HepG2 (cell line): ENCODE measurements around the gene ATF6. TPM values are rescaled to one million over a fixed set of nuclear protein-coding genes. Genes with fewer than 3 reads are reported as not detected.
A peak's percentile ranks its signal among the peaks of the same experiment; 100 is the strongest.

Source experiments
- ATAC-seq: fragments of 200-7000 bp; cut with Tn5 transposase; 3 replicates; pipeline ENCODE4 v1.9.1; 2020; ENCODE audit warnings: mild to moderate bottlenecking, moderate library complexity
- BruUV-seq: library from RNA; stranded (reverse); fragments of 400-500 nt; replicated peaks from 2 replicates; lab custom pipeline; 2021; lab: Mats Ljungman, UMichigan
- CTCF ChIA-PET: fragments of 300-600 bp; formaldehyde crosslinking; extraction: SDS; loops from one replicate; lab custom pipeline; 2021; ENCODE audit warnings: low total read pairs, inconsistent platforms, low intra/inter-chr PET ratio; lab: Yijun Ruan, JAX
- POLR2A ChIA-PET: fragments of 350-600 bp; sonication (Branson Sonifier 250); formaldehyde crosslinking; loops from one replicate; lab custom pipeline; 2020; ENCODE audit warnings: antibody characterized with exemption, inconsistent platforms; lab: Yijun Ruan, JAX
- DNase-seq: peaks from one replicate; pipeline ENCODE4 v3.0.0-alpha.2; 2015; ENCODE audit warnings: low spot score
- FAIRE-seq: peaks from 3 replicates; lab custom pipeline; 2011; peaks lifted over from hg19 to GRCh38; lab: Jason Lieb, UNC
- H2AFZ ChIP-seq: one replicate; pipeline ENCODE4 v1.6.1; 2011; ENCODE audit warnings: low read length, inconsistent platforms
- H3K27ac ChIP-seq: fragments of 300-600 bp; 3 replicates; pipeline ENCODE4 v1.8.0; 2011; ENCODE audit warnings: mixed run types, mild to moderate bottlenecking, mixed read lengths, low read length, inconsistent platforms; ENCODE audit not compliant: insufficient read depth; ENCODE audit errors: extremely low read length
- H3K27me3 ChIP-seq, 2 experiments: fragments of 200-600 bp in 1 of 2; 2 replicates in 1 of 2; 3 replicates in 1 of 2; pipeline versions ENCODE4 v1.6.0 to v1.8.0; 2011; ENCODE audit warnings: low read length in 2 of 2, mild to moderate bottlenecking in 2 of 2, moderate library complexity in 2 of 2, inconsistent platforms in 1 of 2; ENCODE audit not compliant: insufficient read depth in 2 of 2, control insufficient read depth in 1 of 2
- H3K36me3 ChIP-seq, 2 experiments: fragments of 200-600 bp in 1 of 2; replicated peaks in 1 of 2; 2 replicates in 1 of 2; 3 replicates in 1 of 2; pipeline versions ENCODE4 v1.5.1 to v1.8.0; 2011; ENCODE audit warnings: low read length in 2 of 2, inconsistent platforms in 1 of 2; ENCODE audit not compliant: insufficient read depth in 2 of 2, control insufficient read depth in 1 of 2
- H3K4me1 ChIP-seq: 2 replicates; pipeline ENCODE4 v1.5.1; 2012; ENCODE audit warnings: low read length, inconsistent platforms; ENCODE audit not compliant: insufficient read depth
- H3K4me2 ChIP-seq: 2 replicates; pipeline ENCODE4 v1.6.0; 2011; ENCODE audit warnings: low read depth, low read length, inconsistent platforms
- H3K4me3 ChIP-seq, 3 experiments: fragments of 200-600 bp in 1 of 3; sonication (generic), shearing (Covaris generic) in 1 of 3; replicated peaks in 1 of 3; 2 replicates each; pipeline ENCODE4 v1.5.1; 2011 to 2016; ENCODE audit warnings: low read length in 3 of 3, inconsistent platforms in 2 of 3, low read depth in 2 of 3, mild to moderate bottlenecking in 2 of 3, control low read depth in 1 of 3, mixed read lengths in 1 of 3; ENCODE audit not compliant: insufficient read depth in 1 of 3
- H3K79me2 ChIP-seq: one replicate; pipeline ENCODE4 v1.6.1; 2011; ENCODE audit warnings: low read length, inconsistent platforms; ENCODE audit not compliant: insufficient read depth
- H3K9ac ChIP-seq: 2 replicates; pipeline ENCODE4 v1.6.0; 2011; ENCODE audit warnings: mild to moderate bottlenecking, low read depth, low read length, inconsistent platforms; ENCODE audit not compliant: insufficient read depth
- H3K9me3 ChIP-seq: 2 replicates; pipeline ENCODE4 v1.5.1; 2012; ENCODE audit warnings: mild to moderate bottlenecking, low read length
- H4K20me1 ChIP-seq: 2 replicates; pipeline ENCODE4 v1.6.0; 2011; ENCODE audit warnings: inconsistent platforms, mild to moderate bottlenecking, low read length, moderate library complexity; ENCODE audit not compliant: insufficient read depth
- ADNP ChIP-seq: sonication (generic); formaldehyde crosslinking; IDR thresholded peaks from 2 replicates; pipeline ENCODE4 v1.4.0; 2020; ENCODE audit warnings: missing genetic modification reagents
- CC2D1A ChIP-seq: sonication (generic); formaldehyde crosslinking; IDR thresholded peaks from 2 replicates; pipeline ENCODE4 v1.8.1; 2023; ENCODE audit warnings: mild to moderate bottlenecking, missing genetic modification reagents
- IRX3 ChIP-seq: sonication (generic); formaldehyde crosslinking; IDR thresholded peaks from 2 replicates; pipeline ENCODE4 v1.8.1; 2023; ENCODE audit warnings: mild to moderate bottlenecking, low read depth, missing genetic modification reagents, borderline replicate concordance
- PCBP2 ChIP-seq: fragments of 200-400 bp; formaldehyde crosslinking; optimal IDR thresholded peaks from 2 replicates; pipeline ENCODE3; 2018; ENCODE audit warnings: low read length, low read depth; ENCODE audit not compliant: poor library complexity, severe bottlenecking
- ZMAT3 ChIP-seq: sonication (generic); formaldehyde crosslinking; conservative IDR thresholded peaks from 2 replicates; pipeline ENCODE4 v1.7.0; 2021; ENCODE audit warnings: missing genetic modification reagents
- WGBS: methylation state at CpG from one replicate; pipeline ENCODE4 v1.1.6; 2017; ENCODE audit warnings: low lambda C conversion rate; 5-methylcytosine and 5-hydroxymethylcytosine counted together
- in situ Hi-C: cut with HindIII; loops from 2 replicates; pipeline ENCODE4 v1.10.0; 2017; ENCODE audit warnings: low pct_unique_long_range_greater_than_20kb; ENCODE audit not compliant: extremely low pct_ligation_motif_present
- intact Hi-C: fragments of 100-400 bp; cut with micrococcal nuclease; formaldehyde crosslinking; loops from one replicate; pipeline ENCODE4 v1.10.0; 2022; ENCODE audit not compliant: unreplicated experiment
- polyA plus RNA-seq, 8 experiments: library from polyadenylated mRNA; depleted of rRNA in 3 of 8; stranded (reverse) in 7 of 8; unstranded in 1 of 8; fragments of >200 nt; fragmentation: Illumina TruSeq in 4 of 8; extraction: Trizol in 4 of 8; gene quantifications; 2 replicates each; pipeline versions ENCODE4 v1.2.1 to v1.2.3, GENCODE V29; 2011 to 2016; ENCODE audit warnings: low read depth in 4 of 8, missing spikeins in 1 of 8, mixed read lengths in 1 of 8; ENCODE audit not compliant: insufficient read depth in 1 of 8
- total RNA-seq, 5 experiments: library from RNA; depleted of rRNA; stranded (reverse); fragments of >200 nt; fragmentation: Illumina TruSeq; extraction: Trizol; gene quantifications; 2 replicates each; pipeline ENCODE4 v1.2.3, GENCODE V29; 2016; ENCODE audit warnings: low read depth in 1 of 5

ATF6 gene
- total and polyA plus RNA-seq, 2 of the 13 experiments (the other 11 are each of a cell fraction or from before 2014, with no cell fraction given): 13.2 to 14.5 TPM

DNA sequence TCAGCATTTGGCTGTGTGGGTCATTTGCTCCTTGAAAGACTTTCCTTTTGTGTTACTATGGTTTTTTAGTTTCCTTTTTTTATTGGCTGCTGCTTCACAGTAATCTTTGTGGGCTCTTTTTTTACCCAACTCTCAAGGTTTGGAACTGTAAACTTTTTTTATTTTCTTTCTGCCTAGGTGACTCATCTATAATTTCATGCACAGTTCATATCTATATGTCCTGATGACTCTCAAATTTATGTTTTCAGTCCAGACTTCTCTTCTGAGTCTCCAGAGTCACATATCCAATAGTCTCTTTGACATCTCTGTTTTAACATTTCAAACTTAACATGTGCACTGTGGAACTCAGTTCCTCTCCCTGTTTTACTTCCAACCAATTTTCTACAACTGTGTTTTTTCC, 83.4 kb downstream of the ATF6 start:
- no peaks in the 10 kb centered on the region for H3K27me3 ChIP-seq
- no peaks in the 10 kb centered on the region for H3K9me3 ChIP-seq
- ChIA-PET CTCF (no interaction called here), POLR2A (no interaction called here)
- H3K4me1 ChIP-seq: no peaks in the 10 kb centered on the region
- no peak overlapping the region for H3K9ac ChIP-seq
- no peaks in the 10 kb centered on the region for H4K20me1 ChIP-seq
- DNase-seq (no peak), FAIRE-seq (no peak), ATAC-seq (no peak)
- no peak overlapping the region for H3K4me2 ChIP-seq
- no peaks in the 10 kb centered on the region for H3K79me2 ChIP-seq
- no TSS peak for BruUV-seq
- H2AFZ ChIP-seq: no peak overlapping the region
- intact Hi-C loops (no loop called here), in situ Hi-C loops (no loop called here)
- H3K36me3 ChIP-seq: peaks cover 3 to 25% of the 10 kb centered on the region in 2 experiments; a peak in 4 of 5 replicates
- no peak for TF ChIP-seq ADNP (CRISPR knock-in tag)
- TF ChIP-seq CC2D1A (CRISPR knock-in tag): no peak
- no peak for TF ChIP-seq ZMAT3 (CRISPR knock-in tag)
- no peak overlapping the region for H3K4me3 ChIP-seq
- no peak overlapping the region for H3K27ac ChIP-seq

DNA sequence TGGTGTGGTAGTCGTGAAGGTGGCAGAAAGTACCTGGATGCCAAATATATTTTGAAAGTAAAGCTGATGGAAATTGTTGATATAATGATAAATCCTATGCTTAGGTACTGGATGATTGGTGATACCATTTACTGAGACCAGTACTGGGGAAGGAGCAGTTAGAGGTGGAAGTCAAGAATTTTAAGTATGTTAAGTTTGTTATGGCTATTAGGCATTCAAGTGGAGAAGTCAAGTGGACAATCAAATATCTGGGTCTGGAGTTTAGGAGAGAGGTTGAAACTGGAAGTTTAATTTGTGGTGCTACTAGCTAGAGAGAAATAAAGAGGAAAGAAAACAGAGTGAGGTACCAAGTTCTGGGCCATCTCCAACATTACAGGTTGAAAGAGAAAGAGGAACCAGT, 89.1 kb downstream of the ATF6 start:
- BruUV-seq: TSS peak; percentile 9
- WGBS: 94% methylated on average over 1 of the region's 1 CpG
- no peaks in the 10 kb centered on the region for H3K4me1 ChIP-seq
- H3K36me3 ChIP-seq: peaks cover 2 to 11% of the 10 kb centered on the region in 2 experiments; a peak in 3 of 5 replicates
- CTCF ChIA-PET: no interaction called here
- no peak for TF ChIP-seq PCBP2
- TF ChIP-seq IRX3 (CRISPR knock-in tag): no peak
- no peaks in the 10 kb centered on the region for H3K79me2 ChIP-seq
- intact Hi-C loops (no loop called here), in situ Hi-C loops (no loop called here)
- H3K27me3 ChIP-seq: no peaks in the 10 kb centered on the region
- POLR2A ChIA-PET: no interaction called here
- H3K9ac ChIP-seq: no peak overlapping the region
- H3K4me3 ChIP-seq: no peak overlapping the region
- H3K4me2 ChIP-seq: no peak overlapping the region
- no peak overlapping the region for H2AFZ ChIP-seq
- no peaks in the 10 kb centered on the region for H4K20me1 ChIP-seq
- DNase-seq (no peak), FAIRE-seq (no peak), ATAC-seq (no peak)
- H3K27ac ChIP-seq: no peak overlapping the region
- no peaks in the 10 kb centered on the region for H3K9me3 ChIP-seq
